Type B pancreatic cell (in vitro differentiated cells): ENCODE data around the gene ZNF423. TPM values are rescaled to one million over a fixed set of nuclear protein-coding genes. Genes with fewer than 3 reads are reported as not detected.

ENCODE experiments used
- DNase-seq: peaks from one replicate; pipeline ENCODE4 v3.0.0; 2021; ENCODE audit warnings: mixed read lengths; ENCODE audit not compliant: unreplicated experiment; ENCODE audit errors: extremely low spot score
- H3K27ac Mint-ChIP-seq: 2 replicates; pipeline ENCODE4 v1.8.0; 2021; ENCODE audit warnings: mild to moderate bottlenecking, mixed read lengths
- H3K27me3 Mint-ChIP-seq: 2 replicates; pipeline ENCODE4 v1.8.0; 2021; ENCODE audit warnings: mixed read lengths
- H3K36me3 Mint-ChIP-seq: 2 replicates; pipeline ENCODE4 v1.8.0; 2021; ENCODE audit warnings: mixed read lengths
- H3K4me1 Mint-ChIP-seq: one replicate; pipeline ENCODE4 v1.8.0; 2021; ENCODE audit warnings: mixed read lengths; ENCODE audit not compliant: unreplicated experiment
- H3K4me3 Mint-ChIP-seq: 2 replicates; pipeline ENCODE4 v1.8.0; 2021; ENCODE audit warnings: mild to moderate bottlenecking, mixed read lengths
- H3K9me3 Mint-ChIP-seq: 2 replicates; pipeline ENCODE4 v1.8.0; 2021; ENCODE audit warnings: mixed read lengths
- total RNA-seq: library from RNA; stranded (reverse); gene quantifications from 2 replicates; pipeline ENCODE4 v1.2.1, GENCODE V29; 2021; ENCODE audit warnings: low replicate concordance
- TF ChIP-seq, protein P1 (sequence below): fragments of 200-600 bp; sonication (generic); conservative IDR thresholded peaks from 2 replicates; pipeline ENCODE4 v1.5.0; 2021; ENCODE audit warnings: antibody characterized with exemption, mild to moderate bottlenecking

ZNF423 gene
- total RNA-seq, 1 donor from 2014 or later, result 72.6 TPM

DNA sequence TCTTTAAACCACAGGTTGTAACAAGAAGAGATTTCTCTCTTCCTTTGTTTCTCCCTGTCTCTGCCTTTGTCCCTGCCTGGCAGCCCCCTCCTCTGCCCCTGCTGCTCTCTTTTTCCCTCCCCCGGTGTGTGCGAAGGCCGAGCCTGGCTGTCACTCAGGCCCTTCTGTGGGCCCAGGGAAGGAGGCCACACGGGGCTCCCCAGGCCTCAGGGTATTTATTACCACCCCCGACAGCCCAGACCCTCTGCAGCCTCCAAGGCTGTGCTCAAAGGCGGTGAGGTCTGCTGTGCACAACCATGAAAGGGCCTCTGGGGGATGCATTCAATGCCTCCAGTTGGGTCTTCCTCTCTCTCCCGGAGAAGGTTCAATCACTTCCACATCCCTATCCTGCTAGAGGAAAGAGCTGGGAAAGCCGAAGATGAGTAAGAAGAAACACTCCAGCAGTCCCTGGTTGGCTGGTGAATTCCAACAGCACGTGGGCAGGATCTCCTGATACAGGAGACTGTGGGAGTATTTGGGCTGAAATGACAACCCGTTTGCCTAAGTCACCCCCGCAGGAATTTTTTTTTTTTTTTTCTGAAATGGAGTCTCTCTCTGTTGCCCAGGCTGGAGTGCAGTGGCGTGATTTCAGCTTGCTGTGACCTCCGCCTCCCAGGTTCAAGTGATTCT, 34.2 kb downstream of the ZNF423 start:
- no peaks in the 10 kb centered on the region for H3K9me3 Mint-ChIP-seq
- DNase-seq, result no peak
- H3K4me1 Mint-ChIP-seq, result peaks cover 27% of the 10 kb centered on the region
- TF ChIP-seq, protein P1, sequence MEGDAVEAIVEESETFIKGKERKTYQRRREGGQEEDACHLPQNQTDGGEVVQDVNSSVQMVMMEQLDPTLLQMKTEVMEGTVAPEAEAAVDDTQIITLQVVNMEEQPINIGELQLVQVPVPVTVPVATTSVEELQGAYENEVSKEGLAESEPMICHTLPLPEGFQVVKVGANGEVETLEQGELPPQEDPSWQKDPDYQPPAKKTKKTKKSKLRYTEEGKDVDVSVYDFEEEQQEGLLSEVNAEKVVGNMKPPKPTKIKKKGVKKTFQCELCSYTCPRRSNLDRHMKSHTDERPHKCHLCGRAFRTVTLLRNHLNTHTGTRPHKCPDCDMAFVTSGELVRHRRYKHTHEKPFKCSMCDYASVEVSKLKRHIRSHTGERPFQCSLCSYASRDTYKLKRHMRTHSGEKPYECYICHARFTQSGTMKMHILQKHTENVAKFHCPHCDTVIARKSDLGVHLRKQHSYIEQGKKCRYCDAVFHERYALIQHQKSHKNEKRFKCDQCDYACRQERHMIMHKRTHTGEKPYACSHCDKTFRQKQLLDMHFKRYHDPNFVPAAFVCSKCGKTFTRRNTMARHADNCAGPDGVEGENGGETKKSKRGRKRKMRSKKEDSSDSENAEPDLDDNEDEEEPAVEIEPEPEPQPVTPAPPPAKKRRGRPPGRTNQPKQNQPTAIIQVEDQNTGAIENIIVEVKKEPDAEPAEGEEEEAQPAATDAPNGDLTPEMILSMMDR, result no peak
- H3K27me3 Mint-ChIP-seq, result no peaks in the 10 kb centered on the region
- H3K36me3 Mint-ChIP-seq, result peaks cover 14% of the 10 kb centered on the region
- peak overlapping the region; percentile 19 for H3K4me3 Mint-ChIP-seq
- peak overlapping the region; percentile 34 for H3K27ac Mint-ChIP-seq

DNA sequence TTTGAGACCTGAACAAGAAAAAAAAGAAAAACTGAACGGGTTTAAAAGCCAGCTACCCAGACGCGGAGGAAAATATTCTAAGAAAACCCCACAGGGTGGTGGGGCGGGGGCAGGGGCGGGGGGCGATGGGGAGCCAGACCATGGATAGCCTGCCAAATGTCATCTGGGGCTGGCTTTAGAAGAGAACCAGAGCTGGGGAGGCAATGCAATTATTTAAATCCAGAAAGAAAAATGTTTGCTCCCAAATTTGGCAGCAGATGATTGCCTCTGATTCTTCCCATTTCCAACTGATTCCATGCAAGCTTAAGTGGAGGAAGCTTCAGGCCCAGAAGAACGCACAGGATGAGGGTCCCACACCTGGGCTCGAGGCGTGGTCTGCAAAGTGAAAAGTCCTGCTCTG, 34.8 kb downstream of the ZNF423 start:
- peaks cover 14% of the 10 kb centered on the region for H3K36me3 Mint-ChIP-seq
- H3K9me3 Mint-ChIP-seq, result no peaks in the 10 kb centered on the region
- no peak for DNase-seq
- TF ChIP-seq, protein P1, result no peak
- H3K27ac Mint-ChIP-seq, result no peak overlapping the region
- no peak overlapping the region for H3K4me3 Mint-ChIP-seq
- H3K27me3 Mint-ChIP-seq, result no peaks in the 10 kb centered on the region
- peaks cover 24% of the 10 kb centered on the region for H3K4me1 Mint-ChIP-seq

DNA sequence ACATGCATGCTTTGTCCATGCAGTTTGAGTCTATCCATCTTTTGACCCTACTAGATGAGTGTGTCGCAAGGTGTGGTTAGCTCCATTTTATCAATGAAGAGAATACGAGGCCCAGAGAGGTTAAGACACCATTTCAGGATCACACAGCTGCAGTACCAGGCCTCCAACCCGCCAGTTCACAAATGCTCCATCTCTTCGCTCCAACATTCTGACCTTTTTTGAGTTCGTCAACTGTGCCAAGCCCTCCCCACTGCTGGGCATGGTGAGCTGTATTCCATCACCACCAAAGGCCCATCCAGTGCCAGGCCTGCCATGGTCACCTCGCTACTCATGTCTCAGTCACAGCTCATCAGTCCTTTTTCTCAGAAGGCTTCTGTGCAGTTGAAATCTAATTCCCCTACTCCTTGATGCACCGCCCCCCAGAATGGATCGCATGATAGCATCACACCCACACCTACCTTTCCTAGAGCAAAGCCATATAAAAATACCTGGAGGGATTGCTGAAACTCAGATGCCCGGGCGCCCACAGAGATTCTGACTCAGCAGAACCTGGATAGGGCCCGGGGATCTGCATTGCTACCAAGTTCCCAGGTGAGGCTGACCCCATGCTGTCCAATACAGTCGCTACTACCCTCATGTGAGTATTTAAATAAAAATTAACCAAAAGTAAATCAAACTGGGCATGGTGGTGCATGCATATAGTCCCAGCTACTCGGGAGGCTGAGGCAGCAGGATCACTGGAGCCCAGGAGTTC, 38.0 kb downstream of the ZNF423 start:
- peaks cover 14% of the 10 kb centered on the region for H3K36me3 Mint-ChIP-seq

DNA sequence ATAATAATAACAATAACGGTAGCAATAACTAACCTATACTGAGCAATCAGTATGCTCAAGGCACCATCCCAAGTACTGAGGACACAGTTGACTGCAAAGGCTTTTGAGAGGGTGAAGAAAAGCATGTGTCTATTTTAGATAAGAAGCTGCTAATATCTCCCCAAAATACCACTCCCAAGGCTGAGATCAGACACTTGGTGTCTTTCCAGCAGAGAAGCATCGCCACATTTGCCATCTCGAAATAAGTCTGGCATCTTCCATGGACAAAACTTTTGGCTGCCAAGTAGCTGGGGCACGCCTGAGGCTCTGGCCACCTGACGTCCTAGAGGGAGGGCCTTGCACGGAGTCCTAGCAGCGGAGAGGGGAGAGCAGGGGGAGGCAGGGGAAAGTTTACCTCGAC, 39.0 kb downstream of the ZNF423 start:
- TF ChIP-seq, protein P1, result no peak
- peaks cover 14% of the 10 kb centered on the region for H3K36me3 Mint-ChIP-seq
- H3K27ac Mint-ChIP-seq, result no peak overlapping the region
- H3K27me3 Mint-ChIP-seq, result no peaks in the 10 kb centered on the region
- no peak overlapping the region for H3K4me3 Mint-ChIP-seq
- DNase-seq, result no peak
- H3K9me3 Mint-ChIP-seq, result no peaks in the 10 kb centered on the region
- H3K4me1 Mint-ChIP-seq, result peaks cover 23% of the 10 kb centered on the region

More for the DNA sequence above, 38.0 kb downstream of the ZNF423 start:
- H3K9me3 Mint-ChIP-seq, result no peaks in the 10 kb centered on the region
- no peak for DNase-seq
- TF ChIP-seq, protein P1, result no peak
- H3K27ac Mint-ChIP-seq, result no peak overlapping the region
- no peaks in the 10 kb centered on the region for H3K27me3 Mint-ChIP-seq
- no peak overlapping the region for H3K4me3 Mint-ChIP-seq
- peaks cover 21% of the 10 kb centered on the region for H3K4me1 Mint-ChIP-seq

DNA sequence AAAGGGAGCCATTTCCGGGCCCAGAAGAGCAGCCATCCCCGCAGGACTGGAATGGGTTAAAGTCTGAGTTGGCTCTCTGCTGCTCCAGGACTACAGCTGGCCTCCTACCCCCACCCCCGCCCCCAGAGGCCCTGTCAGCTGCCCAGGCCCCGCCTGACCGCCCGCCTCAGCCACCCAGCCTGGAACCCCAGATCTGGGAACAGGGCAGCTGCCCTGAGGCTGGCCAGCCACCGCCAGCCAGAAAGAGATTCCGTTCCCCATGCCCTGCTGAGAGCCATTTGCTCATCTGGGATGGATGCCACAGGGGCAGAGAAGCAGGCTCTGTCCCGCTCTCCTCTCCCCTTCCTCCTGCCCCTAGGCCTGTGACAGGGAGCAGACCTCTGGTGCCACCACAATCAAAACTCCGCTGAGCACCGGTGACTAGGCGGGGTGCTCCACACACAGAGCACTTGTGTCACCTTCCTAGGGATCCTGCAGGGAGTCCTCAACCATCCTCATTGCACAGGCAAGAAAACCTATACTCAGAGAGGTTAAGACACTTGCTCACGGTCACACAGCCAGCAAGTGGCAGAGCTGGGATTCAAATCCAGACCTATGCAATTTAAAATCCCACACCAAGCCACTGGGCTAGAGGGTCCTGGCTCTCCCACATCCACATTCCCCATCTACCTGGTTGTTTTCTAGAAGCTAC, 44.1 kb downstream of the ZNF423 start:
- Mint-ChIP-seq H3K4me3 (no peak overlapping the region), H3K27ac (peak overlapping the region; percentile 36), H3K9me3 (no peaks in the 10 kb centered on the region), H3K27me3 (no peaks in the 10 kb centered on the region), H3K4me1 (peaks cover 39% of the 10 kb centered on the region), H3K36me3 (no peaks in the 10 kb centered on the region)
- TF ChIP-seq, protein P1, result no peak
- no peak for DNase-seq
